Measurements from ENCODE around the gene GIMAP8. TPM values are rescaled to one million over a fixed set of nuclear protein-coding genes. Genes with fewer than 3 reads are reported as not detected.

Gene GIMAP8
- total RNA-seq, result 10 to 100 TPM; 21.5 to 22.3 TPM

GRCh38 chr7:150450491-150451001 lies at the start of gene GIMAP8:
Gene GIMAP8 (plus strand): TSS chr7:150450630. CDS start chr7:150466699, 16,069 bp downstream.
- DNase-seq, result peak; percentile 78
- ATAC-seq, result peak; percentile 64
- ChIA-PET POLR2A (interaction anchor here (0.9 to 9.8 kb wide), 21 partner anchors 16 to 305 kb away, joined by 3 to 316 read pairs (median 9); partner anchors contain the start of genes GIMAP1, GIMAP2, GIMAP4 and GIMAP5), CTCF (interaction anchor here (0.8 to 5.0 kb wide), 21 partner anchors 11 to 305 kb away, joined by 3 to 85 read pairs (median 9); partner anchors contain the start of genes GIMAP1, GIMAP4, GIMAP6 and GIMAP7)
- no peaks in the 10 kb centered on the region for H3K27me3 Mint-ChIP-seq (ENCODE audit: low read depth)
- H3K4me3 Mint-ChIP-seq, result peak within 1 kb of the TSS; percentile 97
- peaks cover 67% of the 10 kb centered on the region for H3K4me1 Mint-ChIP-seq (ENCODE audit: low read depth)
- peak within 1 kb of the TSS; percentile 95 for H3K27ac Mint-ChIP-seq
- peaks cover 39% of the 10 kb centered on the region for H3K36me3 Mint-ChIP-seq (ENCODE audit: low read depth)
- peaks cover 9% of the 10 kb centered on the region for H3K9me3 Mint-ChIP-seq (ENCODE audit: insufficient read depth)

- ATAC-seq (no peak), DNase-seq (no peak)
- no peak overlapping the region for H3K4me3 Mint-ChIP-seq
- H3K9me3 Mint-ChIP-seq (ENCODE audit: insufficient read depth), result no peaks in the 10 kb centered on the region
- no peak overlapping the region for H3K27ac Mint-ChIP-seq
- ChIA-PET POLR2A (interaction anchor here (0.6 kb wide), 1 partner anchor 30 kb away, joined by 3 read pairs; no protein-coding TSS in a partner anchor), CTCF (no interaction called here)
- peaks cover 7% of the 10 kb centered on the region for H3K36me3 Mint-ChIP-seq (ENCODE audit: low read depth)
- peaks cover 30% of the 10 kb centered on the region for H3K4me1 Mint-ChIP-seq (ENCODE audit: low read depth)
- no peaks in the 10 kb centered on the region for H3K27me3 Mint-ChIP-seq (ENCODE audit: low read depth)
These were observed 49.5 kb upstream of the GIMAP8 start for GRCh38 chr7:150400788-150401423.

GRCh38 chr7:150401424-150401790 lies 49.0 kb upstream of the GIMAP8 start:
- ChIA-PET CTCF (interaction anchor here (1.0 kb wide), 1 partner anchor 46 kb away, joined by 3 read pairs; no protein-coding TSS in a partner anchor), POLR2A (no interaction called here)
- Mint-ChIP-seq H3K9me3 (ENCODE audit: insufficient read depth) (no peaks in the 10 kb centered on the region), H3K27ac (no peak overlapping the region), H3K4me3 (no peak overlapping the region), H3K36me3 (ENCODE audit: low read depth) (peaks cover 3% of the 10 kb centered on the region), H3K4me1 (ENCODE audit: low read depth) (peaks cover 35% of the 10 kb centered on the region), H3K27me3 (ENCODE audit: low read depth) (no peaks in the 10 kb centered on the region)
- ATAC-seq (no peak), DNase-seq (no peak)

- DNase-seq, result no peak
- Mint-ChIP-seq H3K4me1 (ENCODE audit: low read depth) (peaks cover 39% of the 10 kb centered on the region), H3K36me3 (ENCODE audit: low read depth) (peaks cover 4% of the 10 kb centered on the region), H3K9me3 (ENCODE audit: insufficient read depth) (no peaks in the 10 kb centered on the region), H3K27me3 (ENCODE audit: low read depth) (no peaks in the 10 kb centered on the region), H3K27ac (no peak overlapping the region), H3K4me3 (no peak overlapping the region)
- ATAC-seq, result no peak
- ChIA-PET CTCF (interaction anchor here (0.7 to 1.6 kb wide), 3 partner anchors 22 to 47 kb away, joined by 3 to 5 read pairs (median 3); no protein-coding TSS in a partner anchor), POLR2A (no interaction called here)
These were observed 48.4 kb upstream of the GIMAP8 start for GRCh38 chr7:150401861-150402631.

- peaks cover 41% of the 10 kb centered on the region for H3K4me1 Mint-ChIP-seq (ENCODE audit: low read depth)
- H3K27me3 Mint-ChIP-seq (ENCODE audit: low read depth), result no peaks in the 10 kb centered on the region
- H3K9me3 Mint-ChIP-seq (ENCODE audit: insufficient read depth), result no peaks in the 10 kb centered on the region
- H3K4me3 Mint-ChIP-seq, result no peak overlapping the region
- H3K36me3 Mint-ChIP-seq (ENCODE audit: low read depth), result peaks cover 6% of the 10 kb centered on the region
- POLR2A ChIA-PET, result no interaction called here
- ATAC-seq (no peak), DNase-seq (no peak)
- CTCF ChIA-PET, result interaction anchor here (0.7 to 2.4 kb wide), 3 partner anchors 17 to 46 kb away, joined by 3 to 9 read pairs (median 5); no protein-coding TSS in a partner anchor
- no peak overlapping the region for H3K27ac Mint-ChIP-seq
These were observed 47.6 kb upstream of the GIMAP8 start for GRCh38 chr7:150402671-150403321.

- DNase-seq (no peak), ATAC-seq (no peak)
- POLR2A ChIA-PET, result interaction anchor here (0.9 to 1.6 kb wide), 3 partner anchors 26 to 79 kb away, joined by 3 to 9 read pairs (median 4); partner anchors contain the start of gene REPIN1
- Mint-ChIP-seq H3K27ac (peak overlapping the region; percentile 90), H3K9me3 (ENCODE audit: insufficient read depth) (no peaks in the 10 kb centered on the region), H3K27me3 (ENCODE audit: low read depth) (no peaks in the 10 kb centered on the region), H3K36me3 (ENCODE audit: low read depth) (peaks cover 9% of the 10 kb centered on the region), H3K4me3 (peak overlapping the region; percentile 94), H3K4me1 (ENCODE audit: low read depth) (peaks cover 44% of the 10 kb centered on the region)
- CTCF ChIA-PET, result interaction anchor here (0.8 to 2.4 kb wide), 9 partner anchors 18 to 48 kb away, joined by 3 to 9 read pairs (median 4); partner anchors contain the start of gene REPIN1
These were observed 46.9 kb upstream of the GIMAP8 start for GRCh38 chr7:150403376-150404171.

GRCh38 chr7:150404172-150404804 lies 46.1 kb upstream of the GIMAP8 start:
- peak overlapping the region; percentile 94 for H3K4me3 Mint-ChIP-seq
- H3K27me3 Mint-ChIP-seq (ENCODE audit: low read depth), result no peaks in the 10 kb centered on the region
- DNase-seq (no peak), ATAC-seq (no peak)
- H3K36me3 Mint-ChIP-seq (ENCODE audit: low read depth), result peaks cover 13% of the 10 kb centered on the region
- H3K4me1 Mint-ChIP-seq (ENCODE audit: low read depth), result peaks cover 49% of the 10 kb centered on the region
- ChIA-PET POLR2A (interaction anchor here (0.7 to 1.6 kb wide), 4 partner anchors 18 to 80 kb away, joined by 3 to 9 read pairs (median 4); partner anchors contain the start of gene REPIN1), CTCF (interaction anchor here (0.7 to 3.6 kb wide), 11 partner anchors 12 to 49 kb away, joined by 3 to 20 read pairs (median 4); partner anchors contain the start of gene REPIN1)
- H3K27ac Mint-ChIP-seq, result peak overlapping the region; percentile 90
- no peaks in the 10 kb centered on the region for H3K9me3 Mint-ChIP-seq (ENCODE audit: insufficient read depth)

- H3K4me1 Mint-ChIP-seq (ENCODE audit: low read depth), result peaks cover 49% of the 10 kb centered on the region
- ATAC-seq (peak; percentile 83), DNase-seq (peak; percentile 85)
- H3K4me3 Mint-ChIP-seq, result peak overlapping the region; percentile 94
- POLR2A ChIA-PET, result interaction anchor here (0.6 to 1.7 kb wide), 10 partner anchors 13 to 1470 kb away, joined by 3 to 9 read pairs (median 4); partner anchors contain the start of gene REPIN1
- CTCF ChIA-PET, result interaction anchor here (0.7 to 4.7 kb wide), 17 partner anchors 11 to 50 kb away, joined by 3 to 36 read pairs (median 5); partner anchors contain the start of gene REPIN1
- H3K9me3 Mint-ChIP-seq (ENCODE audit: insufficient read depth), result no peaks in the 10 kb centered on the region
- no peaks in the 10 kb centered on the region for H3K27me3 Mint-ChIP-seq (ENCODE audit: low read depth)
- H3K27ac Mint-ChIP-seq, result peak overlapping the region; percentile 97
- peaks cover 13% of the 10 kb centered on the region for H3K36me3 Mint-ChIP-seq (ENCODE audit: low read depth)
These were observed 45.4 kb upstream of the GIMAP8 start for GRCh38 chr7:150404805-150405583.

- Mint-ChIP-seq H3K4me1 (ENCODE audit: low read depth) (peaks cover 46% of the 10 kb centered on the region), H3K36me3 (ENCODE audit: low read depth) (peaks cover 13% of the 10 kb centered on the region), H3K27ac (peak overlapping the region; percentile 97), H3K4me3 (peak overlapping the region; percentile 94), H3K9me3 (ENCODE audit: insufficient read depth) (no peaks in the 10 kb centered on the region), H3K27me3 (ENCODE audit: low read depth) (no peaks in the 10 kb centered on the region)
- POLR2A ChIA-PET, result interaction anchor here (0.6 to 1.7 kb wide), 7 partner anchors 12 to 1469 kb away, joined by 3 to 7 read pairs (median 3); partner anchors contain the start of genes GIMAP7 and REPIN1
- ATAC-seq (peak; percentile 41), DNase-seq (peak; percentile 69)
- CTCF ChIA-PET, result interaction anchor here (0.8 to 4.7 kb wide), 15 partner anchors 10 to 373 kb away, joined by 3 to 36 read pairs (median 5); partner anchors contain the start of genes GIMAP7 and REPIN1
These were observed 44.7 kb upstream of the GIMAP8 start for GRCh38 chr7:150405584-150406311.
